ENCODE results near the gene EEIG1.

- TF ChIP-seq EP300 (IDR thresholded peaks at IDR 0.05) (no peak), CTCF (IDR thresholded peaks at IDR 0.05) (no peak)
These were observed 21.1 kb upstream of the EEIG1 start for GRCh38 chr9:128001779-128002298.

Data from tibial nerve (tissue), 4 donors.